ENCODE results near the gene FXN. TPM values are rescaled to one million over a fixed set of nuclear protein-coding genes. Genes with fewer than 3 reads are reported as not detected.
"Not testable (repeated sequence)": the region's sequence is repeated elsewhere in the genome, so short reads cannot be mapped to it uniquely, and the experiment has no call there.

FXN gene
- total RNA-seq (2014; rRNA removed) (10.0 and 11.0 TPM in 2 replicates), Bru-seq, nascent RNA (percentile 57 among the genes with signal in this experiment), BruChase-seq, experiment 1, labeled RNA remaining after a 6-hour chase (percentile 70 among the genes with signal in this experiment), BruChase-seq, experiment 2, labeled RNA remaining after a 2-hour chase (percentile 64 among the genes with signal in this experiment)
- long read RNA-seq, full-length matches to known transcripts = 7 of 7 reads
- long read RNA-seq, partial matches to known transcripts = 0 of 7 reads
- long read RNA-seq, other reads (novel, unspliced or antisense) = 0 of 7 reads

GRCh38 chr9:69035438-69036308 is at the start of gene FXN:
Gene FXN, plus strand, starts transcription at chr9:69035752. Its CDS starts 31 bp downstream, at chr9:69035783.
- Histone ChIP-seq H3K4me3 (ENCODE audit: low read length) (peak within 1 kb of the TSS; percentile 96), H4K20me1 (ENCODE audit: low read length) (no peaks in the 10 kb centered on the region), H3K4me1 (ENCODE audit: insufficient read depth, low read length) (peaks cover 6% of the 10 kb centered on the region; the same call in 1 of the 2 replicates), H2AFZ (ENCODE audit: low read length) (peak within 1 kb of the TSS; percentile 90), H3K27me3 (ENCODE audit: low read length) (no peaks in the 10 kb centered on the region), H3K9me2 (replicated peaks; ENCODE audit: low read length) (no peaks in the 10 kb centered on the region), H3K9me3 (ENCODE audit: low read length) (no peaks in the 10 kb centered on the region), H3F3A (ENCODE audit: low read length, unreplicated experiment) (no peaks in the 10 kb centered on the region), H3K79me2 (ENCODE audit: low read length) (peaks cover 41% of the 10 kb centered on the region), H3K9ac (ENCODE audit: low read length) (peak within 1 kb of the TSS; percentile 88), H3K27ac (ENCODE audit: low read length) (peak within 1 kb of the TSS; percentile 22), H3K4me2 (ENCODE audit: low read length) (peak within 1 kb of the TSS; percentile 92), H3K36me3 (ENCODE audit: low read depth, low read length) (no peaks in the 10 kb centered on the region)
- no TSS peak for BruUV-seq (replicated peaks)
- ChIA-PET POLR2A (ENCODE audit: unreplicated experiment) (no interaction called here), CTCF (interaction anchor here (0.6 to 1.4 kb wide), 3 partner anchors 158 to 437 kb away, joined by 5 to 15 read pairs (median 5); no protein-coding TSS in a partner anchor)
- DNase-seq (peak; percentile 75), ATAC-seq (peak; percentile 95)
- TF ChIP-seq EZH2 (IDR thresholded peaks at IDR 0.05; ENCODE audit: low read length, unreplicated experiment) (no peak), EZH2phosphoT487 (IDR thresholded peaks at IDR 0.05; ENCODE audit: borderline replicate concordance, low read length) (0 out of 2 replicates have a peak, but pooled peaks have one; percentile 49), CTCF (conservative IDR thresholded peaks at IDR 0.05; ENCODE audit: low read depth, low read length) (peak; percentile 87)
- intact Hi-C loops (cut with micrococcal nuclease) = loop anchor here (1.0 kb wide), 1 partner anchor 158 kb away; no protein-coding TSS in a partner anchor

DNA sequence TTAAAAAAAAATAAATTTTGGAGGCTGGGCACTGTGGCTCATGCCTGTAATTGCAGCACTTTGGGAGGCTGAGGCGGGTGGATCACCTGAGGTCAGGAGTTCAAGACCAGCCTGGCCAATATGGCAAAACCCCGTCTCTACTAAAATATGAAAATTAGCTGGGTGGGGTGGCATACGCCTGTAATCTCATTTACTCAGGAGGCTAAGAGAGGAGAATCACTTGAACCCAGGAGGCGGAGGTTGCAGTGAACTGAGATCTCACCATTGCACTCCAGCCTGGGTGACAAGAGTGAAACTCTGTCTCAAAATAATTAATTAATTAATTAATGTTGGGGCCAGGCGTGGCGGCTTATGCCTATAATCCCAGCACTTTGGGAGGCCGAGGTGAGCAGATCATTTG is 48.6 kb upstream of the FXN start:
- H3K27me3 ChIP-seq (ENCODE audit: low read length); H4K20me1 ChIP-seq (ENCODE audit: low read length); H3K9me3 ChIP-seq (ENCODE audit: low read length); H3K4me3 ChIP-seq (ENCODE audit: low read length); DNase-seq; H3K9me2 ChIP-seq (replicated peaks; ENCODE audit: low read length); POLR2A ChIA-PET (ENCODE audit: unreplicated experiment); H3K27ac ChIP-seq (ENCODE audit: low read length); H3K79me2 ChIP-seq (ENCODE audit: low read length); intact Hi-C loops (cut with micrococcal nuclease); H3F3A ChIP-seq (ENCODE audit: low read length, unreplicated experiment); H2AFZ ChIP-seq (ENCODE audit: low read length); BruUV-seq (replicated peaks); H3K9ac ChIP-seq (ENCODE audit: low read length); H3K4me2 ChIP-seq (ENCODE audit: low read length); ATAC-seq; CTCF ChIA-PET; H3K36me3 ChIP-seq (ENCODE audit: low read depth, low read length); H3K4me1 ChIP-seq (ENCODE audit: insufficient read depth, low read length): not testable (repeated sequence)

- Histone ChIP-seq H3K79me2 (ENCODE audit: low read length) (no peaks in the 10 kb centered on the region), H3K27ac (ENCODE audit: low read length) (no peak overlapping the region), H3K4me3 (ENCODE audit: low read length) (no peak overlapping the region), H3K9me3 (ENCODE audit: low read length) (no peaks in the 10 kb centered on the region), H2AFZ (ENCODE audit: low read length) (no peak overlapping the region), H3K9ac (ENCODE audit: low read length) (no peak overlapping the region), H3K9me2 (replicated peaks; ENCODE audit: low read length) (no peaks in the 10 kb centered on the region), H4K20me1 (ENCODE audit: low read length) (no peaks in the 10 kb centered on the region), H3K4me2 (ENCODE audit: low read length) (no peak overlapping the region), H3K27me3 (ENCODE audit: low read length) (peaks cover 6% of the 10 kb centered on the region), H3K4me1 (ENCODE audit: insufficient read depth, low read length) (no peaks in the 10 kb centered on the region), H3K36me3 (ENCODE audit: low read depth, low read length) (no peaks in the 10 kb centered on the region), H3F3A (ENCODE audit: low read length, unreplicated experiment) (no peaks in the 10 kb centered on the region)
- TF ChIP-seq EZH2phosphoT487 (IDR thresholded peaks at IDR 0.05; ENCODE audit: borderline replicate concordance, low read length) = no peak
- TF ChIP-seq CTCF (conservative IDR thresholded peaks at IDR 0.05; ENCODE audit: low read depth, low read length) = no peak
- TF ChIP-seq EZH2 (IDR thresholded peaks at IDR 0.05; ENCODE audit: low read length, unreplicated experiment) = no peak
- CTCF ChIA-PET = no interaction called here
- no TSS peak for BruUV-seq (replicated peaks)
- POLR2A ChIA-PET (ENCODE audit: unreplicated experiment) = no interaction called here
- intact Hi-C loops (cut with micrococcal nuclease) = no loop called here
- ATAC-seq = no peak
- no peak for DNase-seq
Measured at GRCh38 chr9:68991457-68991856, 44.1 kb upstream of the FXN start.
